OCI-LY7 (cell line): ENCODE data around the gene E4F1. TPM values are rescaled to one million over a fixed set of nuclear protein-coding genes. Genes with fewer than 3 reads are reported as not detected.

Experiments
- BruUV-seq: library from RNA; stranded (reverse); fragments of 400-500 nt; replicated peaks from 2 replicates; lab custom pipeline; 2021; lab: Mats Ljungman, UMichigan
- CTCF ChIA-PET: fragments of 300-600 bp; sonication (Branson Sonifier 250); formaldehyde crosslinking; loops from one replicate; lab custom pipeline; 2022; ENCODE audit warnings: antibody characterized with exemption; ENCODE audit not compliant: unreplicated experiment; lab: Charles Lee
- POLR2A ChIA-PET: fragments of 300-600 bp; sonication (Branson Sonifier 250); formaldehyde crosslinking; loops from one replicate; lab custom pipeline; 2022; ENCODE audit warnings: antibody characterized with exemption; lab: Charles Lee
- DNase-seq: peaks from one replicate; pipeline ENCODE4 v3.0.0-alpha.2; 2015; ENCODE audit warnings: low spot score
- H2AFZ ChIP-seq: fragments of 200-600 bp; sonication (generic), shearing (Covaris generic); 2 replicates; pipeline ENCODE4 v1.6.1; 2014; ENCODE audit warnings: mild to moderate bottlenecking, antibody characterized with exemption, low read length, moderate library complexity
- H3K27ac ChIP-seq: fragments of 200-600 bp; sonication (generic); 2 replicates; pipeline ENCODE4 v1.5.1; 2014; ENCODE audit warnings: mixed run types, low read depth, mild to moderate bottlenecking, moderate library complexity, low read length, inconsistent platforms; ENCODE audit not compliant: poor library complexity, severe bottlenecking
- H3K36me3 ChIP-seq: fragments of 200-600 bp; sonication (generic); 2 replicates; pipeline ENCODE4 v1.6.1; 2014; ENCODE audit warnings: mild to moderate bottlenecking, antibody characterized with exemption, low read length, moderate library complexity, mixed read lengths; ENCODE audit not compliant: insufficient read depth
- H3K4me1 ChIP-seq: fragments of 200-600 bp; sonication (generic); 2 replicates; pipeline ENCODE4 v1.5.1; 2014; ENCODE audit warnings: mild to moderate bottlenecking, low read length; ENCODE audit not compliant: insufficient read depth, poor library complexity, severe bottlenecking
- H3K4me2 ChIP-seq: fragments of 200-600 bp; sonication (generic); 2 replicates; pipeline ENCODE4 v1.6.1; 2014; ENCODE audit warnings: mild to moderate bottlenecking, low read length
- H3K4me3 ChIP-seq: fragments of 200-600 bp; sonication (generic); 2 replicates; pipeline ENCODE4 v1.5.1; 2014; ENCODE audit warnings: mild to moderate bottlenecking, low read depth, low read length; ENCODE audit not compliant: poor library complexity, severe bottlenecking
- H3K79me2 ChIP-seq: fragments of 200-600 bp; sonication (generic); 2 replicates; pipeline ENCODE4 v1.6.1; 2016; ENCODE audit warnings: low read depth, mild to moderate bottlenecking, low read length, moderate library complexity, mixed read lengths; ENCODE audit not compliant: insufficient read depth
- H3K9me2 ChIP-seq: fragments of 200-600 bp; sonication (generic); 2 replicates; pipeline ENCODE4 v1.6.1; 2016; ENCODE audit warnings: mild to moderate bottlenecking, low read length, mixed read lengths; ENCODE audit not compliant: insufficient read depth
- H3K9me3 ChIP-seq: fragments of 200-600 bp; sonication (generic); 2 replicates; pipeline ENCODE4 v1.6.1; 2014; ENCODE audit warnings: mild to moderate bottlenecking, mixed run types, low read length, mixed read lengths
- H4K20me1 ChIP-seq: fragments of 200-600 bp; sonication (generic); 2 replicates; pipeline ENCODE4 v1.6.1; 2014; ENCODE audit warnings: mild to moderate bottlenecking, antibody characterized with exemption, low read length, moderate library complexity, mixed read lengths; ENCODE audit not compliant: insufficient read depth
- EZH2phosphoT487 ChIP-seq: fragments of 200-600 bp; sonication (generic); IDR thresholded peaks from 2 replicates; pipeline ENCODE4 v1.6.1; 2018; ENCODE audit warnings: low read depth, borderline replicate concordance, mild to moderate bottlenecking, mixed run types, antibody characterized with exemption, low read length, moderate library complexity, mixed read lengths
- intact Hi-C: fragments of 100-400 bp; cut with micrococcal nuclease; formaldehyde crosslinking; loops from one replicate; pipeline ENCODE4 v1.10.0; 2022; ENCODE audit not compliant: unreplicated experiment
- total RNA-seq, 2 experiments: library from RNA; depleted of rRNA in 1 of 2; stranded (reverse); fragments of >200 nt in 1 of 2; shearing (Covaris generic) in 1 of 2; gene quantifications; 2 replicates each; pipeline ENCODE4 v1.2.3, GENCODE V29; 2014 to 2022
- TF ChIP-seq, protein P1 (sequence below): fragments of 200-600 bp; sonication (generic); conservative IDR thresholded peaks from 2 replicates; pipeline ENCODE4 v1.5.1; 2014; ENCODE audit warnings: mild to moderate bottlenecking, antibody characterized with exemption, low read length, moderate library complexity, mixed read lengths

The E4F1 gene
- total RNA-seq, 2 experiments from 2014 or later, result 42.3 to 59.6 TPM

DNA sequence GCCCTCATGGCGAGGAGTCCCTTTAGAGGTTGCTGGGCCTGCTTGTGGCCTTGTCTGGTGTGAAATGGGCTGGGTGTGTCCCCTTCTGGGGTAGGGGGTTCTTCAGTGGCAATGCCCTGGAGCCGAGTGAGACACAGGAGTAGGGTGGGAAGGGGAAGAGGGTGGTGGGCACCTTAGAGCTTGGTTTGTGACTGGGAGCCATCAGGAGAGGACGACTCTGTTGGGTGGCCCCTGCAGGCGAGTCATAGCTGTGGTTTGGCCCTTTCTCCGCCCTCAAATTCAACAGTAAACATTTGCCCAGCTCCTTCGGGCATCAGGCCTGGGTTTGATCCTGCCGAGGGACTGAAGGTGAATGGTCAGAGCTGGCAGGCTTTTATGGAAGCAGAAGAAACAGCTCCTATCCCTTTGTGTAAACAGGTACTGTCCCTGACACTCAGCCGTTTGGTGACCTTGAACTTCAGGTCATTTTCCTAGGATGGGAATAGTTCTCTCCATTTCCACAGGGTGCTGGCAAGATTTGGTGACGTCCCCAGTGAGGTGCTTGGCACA lies 2.9 kb downstream of the E4F1 start:
- H3K4me3 ChIP-seq, result no peak overlapping the region
- H3K4me1 ChIP-seq, result peaks cover 10% of the 10 kb centered on the region
- intact Hi-C loops, result no loop called here
- no peak for DNase-seq
- peaks cover 41% of the 10 kb centered on the region for H3K36me3 ChIP-seq
- H3K9me2 ChIP-seq, result no peaks in the 10 kb centered on the region
- H4K20me1 ChIP-seq, result 0 out of 2 replicates have a peak, but pooled peaks cover 3% of the 10 kb centered on the region
- POLR2A ChIA-PET, result no interaction called here
- CTCF ChIA-PET, result interaction anchor here (0.5 kb wide), 1 partner anchor 294 kb away, joined by 4 read pairs; no protein-coding TSS in a partner anchor
- no TSS peak for BruUV-seq
- H3K4me2 ChIP-seq, result no peak overlapping the region
- no peaks in the 10 kb centered on the region for H3K9me3 ChIP-seq
- no peak for TF ChIP-seq EZH2phosphoT487
- TF ChIP-seq, protein P1, sequence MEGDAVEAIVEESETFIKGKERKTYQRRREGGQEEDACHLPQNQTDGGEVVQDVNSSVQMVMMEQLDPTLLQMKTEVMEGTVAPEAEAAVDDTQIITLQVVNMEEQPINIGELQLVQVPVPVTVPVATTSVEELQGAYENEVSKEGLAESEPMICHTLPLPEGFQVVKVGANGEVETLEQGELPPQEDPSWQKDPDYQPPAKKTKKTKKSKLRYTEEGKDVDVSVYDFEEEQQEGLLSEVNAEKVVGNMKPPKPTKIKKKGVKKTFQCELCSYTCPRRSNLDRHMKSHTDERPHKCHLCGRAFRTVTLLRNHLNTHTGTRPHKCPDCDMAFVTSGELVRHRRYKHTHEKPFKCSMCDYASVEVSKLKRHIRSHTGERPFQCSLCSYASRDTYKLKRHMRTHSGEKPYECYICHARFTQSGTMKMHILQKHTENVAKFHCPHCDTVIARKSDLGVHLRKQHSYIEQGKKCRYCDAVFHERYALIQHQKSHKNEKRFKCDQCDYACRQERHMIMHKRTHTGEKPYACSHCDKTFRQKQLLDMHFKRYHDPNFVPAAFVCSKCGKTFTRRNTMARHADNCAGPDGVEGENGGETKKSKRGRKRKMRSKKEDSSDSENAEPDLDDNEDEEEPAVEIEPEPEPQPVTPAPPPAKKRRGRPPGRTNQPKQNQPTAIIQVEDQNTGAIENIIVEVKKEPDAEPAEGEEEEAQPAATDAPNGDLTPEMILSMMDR, result no peak
- H3K27ac ChIP-seq, result no peak overlapping the region
- H3K79me2 ChIP-seq, result peaks cover 32% of the 10 kb centered on the region
- no peak overlapping the region for H2AFZ ChIP-seq

DNA sequence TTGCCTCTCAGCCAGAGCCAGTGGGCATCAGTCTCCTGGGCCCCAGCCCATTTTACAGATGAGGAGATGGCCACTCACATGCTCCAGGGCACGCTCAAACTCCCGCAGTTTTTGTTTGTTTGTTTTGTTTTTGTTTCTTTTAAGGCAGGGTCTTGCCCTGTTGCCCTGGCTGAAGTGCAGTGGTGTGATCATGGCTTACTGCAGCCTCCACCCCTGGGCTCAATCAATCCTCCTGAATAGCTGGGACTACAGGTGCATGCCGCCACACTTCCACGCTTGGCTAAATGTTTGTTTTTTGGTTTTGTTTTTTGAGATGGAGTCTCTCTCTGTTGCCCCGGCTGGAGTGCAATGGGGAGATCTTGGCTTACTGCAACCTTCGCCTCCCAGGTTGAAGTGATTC lies 3.5 kb downstream of the E4F1 start:
- Histone ChIP-seq H3K4me1 (peaks cover 10% of the 10 kb centered on the region), H3K9me3 (no peaks in the 10 kb centered on the region), H4K20me1 (0 out of 2 replicates have a peak, but pooled peaks cover 3% of the 10 kb centered on the region), H2AFZ (no peak overlapping the region), H3K4me3 (no peak overlapping the region), H3K36me3 (peaks cover 41% of the 10 kb centered on the region), H3K4me2 (no peak overlapping the region), H3K27ac (no peak overlapping the region), H3K9me2 (no peaks in the 10 kb centered on the region), H3K79me2 (peaks cover 32% of the 10 kb centered on the region)
- intact Hi-C loops, result no loop called here
- DNase-seq, result no peak
- ChIA-PET POLR2A (no interaction called here), CTCF (interaction anchor here (0.5 kb wide), 1 partner anchor 293 kb away, joined by 4 read pairs; no protein-coding TSS in a partner anchor)
- TF ChIP-seq EZH2phosphoT487, result no peak
- TF ChIP-seq, protein P1, result no peak
- no TSS peak for BruUV-seq

DNA sequence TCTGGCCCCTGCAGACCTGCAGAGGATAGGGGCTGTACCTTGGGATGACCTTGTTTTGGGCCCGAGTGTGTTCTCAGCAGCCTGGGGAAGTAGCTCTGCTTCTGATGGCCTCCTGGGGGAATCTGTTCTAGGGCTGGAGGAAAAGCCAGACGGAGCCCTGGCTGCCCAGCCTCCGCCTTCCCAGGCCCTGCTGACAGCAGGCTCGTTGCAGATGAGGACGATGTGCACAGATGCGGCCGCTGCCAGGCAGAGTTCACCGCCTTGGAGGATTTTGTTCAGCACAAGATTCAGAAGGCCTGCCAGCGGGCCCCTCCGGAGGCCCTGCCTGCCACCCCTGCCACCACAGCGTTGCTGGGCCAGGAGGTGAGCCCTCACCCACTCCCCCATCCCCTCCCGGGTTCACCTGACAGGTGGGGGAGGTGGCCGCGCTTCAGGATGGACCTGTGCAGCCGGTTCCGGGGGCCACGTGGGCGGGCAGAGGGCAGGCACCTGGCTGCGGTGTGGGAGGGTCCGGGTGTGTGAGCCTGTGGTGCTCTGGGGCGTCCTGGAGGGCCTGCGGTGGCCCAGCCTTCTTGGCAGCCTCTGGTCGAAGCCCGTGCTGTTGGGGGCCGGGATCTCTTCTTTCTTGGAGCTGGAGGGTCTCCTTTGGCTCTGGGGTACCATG lies 4.9 kb downstream of the E4F1 start:
- BruUV-seq, result no TSS peak
- H3K4me3 ChIP-seq, result no peak overlapping the region

More for the DNA sequence above, 4.9 kb downstream of the E4F1 start:
- Histone ChIP-seq H3K27ac (no peak overlapping the region), H4K20me1 (0 out of 2 replicates have a peak, but pooled peaks cover 3% of the 10 kb centered on the region), H2AFZ (no peak overlapping the region), H3K36me3 (peaks cover 47% of the 10 kb centered on the region), H3K9me2 (no peaks in the 10 kb centered on the region), H3K9me3 (no peaks in the 10 kb centered on the region), H3K4me1 (peaks cover 10% of the 10 kb centered on the region), H3K4me2 (no peak overlapping the region), H3K79me2 (peaks cover 32% of the 10 kb centered on the region)
- intact Hi-C loops, result no loop called here
- no peak for TF ChIP-seq EZH2phosphoT487
- TF ChIP-seq, protein P1, result no peak
- ChIA-PET POLR2A (no interaction called here), CTCF (no interaction called here)
- no peak for DNase-seq
